Osteocyte (in vitro differentiated cells): ENCODE data around the gene GPX2. TPM values are rescaled to one million over a fixed set of nuclear protein-coding genes. Genes with fewer than 3 reads are reported as not detected.
A peak's percentile ranks its signal among the peaks of the same experiment; 100 is the strongest.

Experiments used
- DNase-seq: peaks from one replicate; pipeline ENCODE4 v3.0.0; 2021; ENCODE audit warnings: mixed read lengths; ENCODE audit not compliant: unreplicated experiment; ENCODE audit errors: extremely low spot score
- H3K27ac Mint-ChIP-seq: one replicate; pipeline ENCODE4 v1.8.0; 2021; ENCODE audit warnings: mild to moderate bottlenecking, mixed read lengths; ENCODE audit not compliant: unreplicated experiment
- H3K27me3 Mint-ChIP-seq: one replicate; pipeline ENCODE4 v1.8.0; 2021; ENCODE audit warnings: mixed read lengths; ENCODE audit not compliant: unreplicated experiment
- H3K36me3 Mint-ChIP-seq: one replicate; pipeline ENCODE4 v1.8.0; 2021; ENCODE audit warnings: mixed read lengths; ENCODE audit not compliant: unreplicated experiment
- H3K4me1 Mint-ChIP-seq: one replicate; pipeline ENCODE4 v1.8.0; 2021; ENCODE audit warnings: mixed read lengths; ENCODE audit not compliant: unreplicated experiment
- H3K4me3 Mint-ChIP-seq: one replicate; pipeline ENCODE4 v1.8.0; 2021; ENCODE audit warnings: mild to moderate bottlenecking, moderate library complexity, mixed read lengths; ENCODE audit not compliant: unreplicated experiment
- H3K9me3 Mint-ChIP-seq: one replicate; pipeline ENCODE4 v1.8.0; 2021; ENCODE audit warnings: mixed read lengths; ENCODE audit not compliant: unreplicated experiment
- total RNA-seq: library from RNA; stranded (reverse); gene quantifications from 2 replicates; pipeline ENCODE4 v1.2.1, GENCODE V29; 2021
- TF ChIP-seq, protein P1 (sequence below): fragments of 200-600 bp; sonication (generic); IDR thresholded peaks from 2 replicates; pipeline ENCODE4 v1.5.0; 2021; ENCODE audit warnings: antibody characterized with exemption, mild to moderate bottlenecking, moderate library complexity

The GPX2 gene
- total RNA-seq, 1 donor from 2014 or later, result not detected

DNA sequence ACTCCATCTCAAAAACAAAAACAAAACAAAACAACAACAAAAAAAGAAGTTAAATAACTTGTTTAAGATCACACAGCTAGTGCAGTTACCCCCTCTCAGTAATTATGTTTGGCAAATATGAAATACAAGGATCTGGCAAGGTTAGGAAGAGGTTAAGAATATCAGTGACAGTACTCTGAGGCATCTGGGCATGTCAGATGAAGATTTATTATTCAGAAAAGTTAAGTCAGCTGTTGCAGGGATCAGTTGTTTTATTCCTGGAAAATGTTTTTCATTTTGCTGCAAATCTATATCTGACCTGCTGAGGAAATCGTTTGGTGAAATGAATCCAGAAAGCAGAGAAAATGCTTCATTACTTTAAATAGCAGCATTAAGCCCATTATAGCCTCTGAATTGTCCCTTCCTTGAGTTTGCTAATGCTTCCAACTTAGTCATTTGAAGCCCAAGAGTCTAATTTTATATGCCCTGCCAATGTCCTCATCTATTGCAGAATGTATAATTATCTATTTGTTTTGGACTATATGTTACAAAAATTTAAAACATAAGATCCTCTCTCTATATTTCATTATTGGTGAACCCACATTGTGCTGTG lies 8.1 kb downstream of the GPX2 start:
- Mint-ChIP-seq H3K27ac (no peak overlapping the region), H3K4me3 (no peak overlapping the region), H3K36me3 (peaks cover 18% of the 10 kb centered on the region), H3K4me1 (peaks cover 26% of the 10 kb centered on the region), H3K27me3 (no peaks in the 10 kb centered on the region), H3K9me3 (no peaks in the 10 kb centered on the region)
- no peak for DNase-seq
- TF ChIP-seq, protein P1, sequence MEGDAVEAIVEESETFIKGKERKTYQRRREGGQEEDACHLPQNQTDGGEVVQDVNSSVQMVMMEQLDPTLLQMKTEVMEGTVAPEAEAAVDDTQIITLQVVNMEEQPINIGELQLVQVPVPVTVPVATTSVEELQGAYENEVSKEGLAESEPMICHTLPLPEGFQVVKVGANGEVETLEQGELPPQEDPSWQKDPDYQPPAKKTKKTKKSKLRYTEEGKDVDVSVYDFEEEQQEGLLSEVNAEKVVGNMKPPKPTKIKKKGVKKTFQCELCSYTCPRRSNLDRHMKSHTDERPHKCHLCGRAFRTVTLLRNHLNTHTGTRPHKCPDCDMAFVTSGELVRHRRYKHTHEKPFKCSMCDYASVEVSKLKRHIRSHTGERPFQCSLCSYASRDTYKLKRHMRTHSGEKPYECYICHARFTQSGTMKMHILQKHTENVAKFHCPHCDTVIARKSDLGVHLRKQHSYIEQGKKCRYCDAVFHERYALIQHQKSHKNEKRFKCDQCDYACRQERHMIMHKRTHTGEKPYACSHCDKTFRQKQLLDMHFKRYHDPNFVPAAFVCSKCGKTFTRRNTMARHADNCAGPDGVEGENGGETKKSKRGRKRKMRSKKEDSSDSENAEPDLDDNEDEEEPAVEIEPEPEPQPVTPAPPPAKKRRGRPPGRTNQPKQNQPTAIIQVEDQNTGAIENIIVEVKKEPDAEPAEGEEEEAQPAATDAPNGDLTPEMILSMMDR, result no peak

DNA sequence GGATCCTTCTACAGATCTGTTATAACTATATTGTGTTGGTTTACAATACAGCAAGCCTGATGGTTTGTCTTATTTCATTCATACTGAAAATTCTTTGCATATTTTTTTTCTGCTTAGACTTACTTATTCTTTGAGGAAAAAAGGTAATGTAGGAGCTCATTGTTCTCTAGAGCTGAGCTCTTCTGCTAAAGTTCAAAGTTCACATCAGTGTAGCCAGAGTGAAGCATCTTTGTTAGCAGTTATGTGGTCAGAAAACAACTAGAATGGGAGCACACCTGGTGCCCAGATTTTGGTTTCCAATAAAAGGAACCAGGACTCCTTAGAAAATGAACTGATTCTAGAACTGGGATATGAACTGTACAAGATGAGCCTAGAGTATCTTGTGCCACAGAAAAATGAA lies 10.3 kb downstream of the GPX2 start:
- H3K27me3 Mint-ChIP-seq, result no peaks in the 10 kb centered on the region
- H3K4me1 Mint-ChIP-seq, result peaks cover 18% of the 10 kb centered on the region
- H3K9me3 Mint-ChIP-seq, result no peaks in the 10 kb centered on the region
- H3K4me3 Mint-ChIP-seq, result no peak overlapping the region
- TF ChIP-seq, protein P1, result no peak
- DNase-seq, result no peak
- H3K27ac Mint-ChIP-seq, result no peak overlapping the region
- peaks cover 16% of the 10 kb centered on the region for H3K36me3 Mint-ChIP-seq

DNA sequence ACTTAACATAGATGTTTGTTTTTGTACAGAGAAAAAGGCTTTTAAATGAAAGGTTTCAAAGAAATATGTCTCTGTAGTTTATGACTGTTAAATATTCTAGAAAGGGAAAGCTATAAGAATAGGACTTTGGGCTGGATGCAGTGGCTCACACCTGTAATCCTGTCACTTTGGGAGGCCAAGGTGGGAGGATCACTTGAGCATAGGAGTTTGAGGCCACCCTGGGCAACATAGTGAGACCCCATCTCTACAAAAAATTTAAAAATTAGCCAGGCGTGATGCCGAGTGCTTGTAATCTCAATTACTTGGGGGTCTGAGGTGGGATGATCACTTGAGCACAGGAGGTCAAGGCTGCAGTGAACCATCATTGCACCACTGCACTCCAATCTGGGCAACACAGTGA lies 11.4 kb downstream of the GPX2 start:
- H3K9me3 Mint-ChIP-seq, result no peaks in the 10 kb centered on the region
- no peak overlapping the region for H3K4me3 Mint-ChIP-seq
- no peaks in the 10 kb centered on the region for H3K27me3 Mint-ChIP-seq
- H3K36me3 Mint-ChIP-seq, result peaks cover 21% of the 10 kb centered on the region
- H3K27ac Mint-ChIP-seq, result no peak overlapping the region
- DNase-seq, result no peak
- TF ChIP-seq, protein P1, result no peak
- H3K4me1 Mint-ChIP-seq, result peaks cover 8% of the 10 kb centered on the region

DNA sequence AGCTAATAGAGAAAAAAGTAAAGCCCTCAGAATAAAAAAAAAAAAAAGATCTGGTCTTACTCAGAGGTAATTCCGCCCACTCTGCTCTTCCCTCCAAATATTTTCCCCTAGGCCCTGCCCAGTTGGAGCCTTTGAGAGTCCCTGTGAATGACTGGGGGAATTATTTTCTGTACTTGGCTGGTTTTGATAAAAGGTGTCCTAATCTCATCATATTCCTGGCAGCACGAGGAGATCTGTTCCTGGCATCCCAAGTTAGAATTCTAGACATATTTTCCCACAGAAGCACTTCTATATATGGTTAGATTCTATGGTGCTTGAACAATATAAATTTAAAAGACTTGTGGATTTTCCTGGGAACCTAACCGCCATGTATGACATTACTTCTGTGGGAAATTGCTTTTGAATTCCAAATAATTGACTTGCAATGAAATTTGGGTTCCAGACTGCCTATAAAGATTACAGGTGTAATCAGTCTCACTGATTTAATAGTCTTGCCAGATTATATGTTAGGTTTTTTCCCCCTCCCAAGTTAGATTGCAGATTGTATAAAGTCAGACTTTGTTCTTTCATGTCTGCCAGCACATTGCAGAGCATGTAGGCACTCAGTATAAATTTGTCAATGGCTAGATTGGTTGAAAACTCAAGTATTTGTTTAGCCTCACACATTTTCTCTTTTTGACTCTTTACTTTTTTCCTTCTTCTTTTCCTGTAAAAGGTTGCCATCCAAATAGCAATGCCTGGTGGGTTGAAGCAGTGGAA lies 12.3 kb downstream of the GPX2 start:
- no peak for DNase-seq
- Mint-ChIP-seq H3K36me3 (peaks cover 22% of the 10 kb centered on the region), H3K4me3 (no peak overlapping the region), H3K27me3 (no peaks in the 10 kb centered on the region), H3K4me1 (peaks cover 8% of the 10 kb centered on the region), H3K9me3 (no peaks in the 10 kb centered on the region), H3K27ac (peak overlapping the region; percentile 45)
- TF ChIP-seq, protein P1, result no peak

GRCh38 chr14:64929014-64929359 lies 13.6 kb downstream of the GPX2 start:
- H3K27me3 Mint-ChIP-seq, result no peaks in the 10 kb centered on the region
- H3K9me3 Mint-ChIP-seq, result no peaks in the 10 kb centered on the region
- no peak overlapping the region for H3K4me3 Mint-ChIP-seq
- peaks cover 20% of the 10 kb centered on the region for H3K36me3 Mint-ChIP-seq
- TF ChIP-seq, protein P1, result no peak
- H3K27ac Mint-ChIP-seq, result no peak overlapping the region
- no peak for DNase-seq
- peaks cover 8% of the 10 kb centered on the region for H3K4me1 Mint-ChIP-seq
